Kidney epithelial cell (primary cell): Measurements from ENCODE around the gene MEPCE. TPM values are rescaled to one million over a fixed set of nuclear protein-coding genes. Genes with fewer than 3 reads are reported as not detected.
"Not testable (repeated sequence)": the region's sequence is repeated elsewhere in the genome, so short reads cannot be mapped to it uniquely, and the experiment has no call there.

Experiments
- DNase-seq: peaks from one replicate; pipeline ENCODE4 v3.0.0-alpha.2; 2010; ENCODE audit warnings: low read depth
- H3K27me3 ChIP-seq: 2 replicates; pipeline ENCODE4 v1.6.0; 2011; ENCODE audit warnings: low read length; ENCODE audit not compliant: control insufficient read depth, insufficient read depth
- H3K36me3 ChIP-seq: 2 replicates; pipeline ENCODE4 v1.5.1; 2011; ENCODE audit warnings: low read length; ENCODE audit not compliant: control insufficient read depth, insufficient read depth
- H3K4me3 ChIP-seq: 2 replicates; pipeline ENCODE4 v1.5.1; 2011; ENCODE audit warnings: low read depth, mild to moderate bottlenecking, control low read depth, low read length
- CTCF ChIP-seq: IDR thresholded peaks from 2 replicates; pipeline ENCODE4 v1.5.1; 2011; ENCODE audit warnings: mild to moderate bottlenecking, moderate library complexity, low read length, control low read depth, inconsistent platforms; ENCODE audit not compliant: insufficient read depth, poor library complexity, severe bottlenecking
- total RNA-seq: library from RNA; depleted of rRNA; stranded (reverse); fragments of >200 nt; gene quantifications from 2 replicates; pipeline ENCODE4 v1.2.3, GENCODE V29; 2015

The MEPCE gene
- total RNA-seq, 1 donor from 2014 or later: 29.7 TPM

- no peak for TF ChIP-seq CTCF
- H3K36me3 ChIP-seq: no peaks in the 10 kb centered on the region
- H3K27me3 ChIP-seq: no peaks in the 10 kb centered on the region
- H3K4me3 ChIP-seq: no peak overlapping the region
- no peak for DNase-seq
Observed at GRCh38 chr7:100441641-100442535, 12.3 kb downstream of the MEPCE start.

DNA sequence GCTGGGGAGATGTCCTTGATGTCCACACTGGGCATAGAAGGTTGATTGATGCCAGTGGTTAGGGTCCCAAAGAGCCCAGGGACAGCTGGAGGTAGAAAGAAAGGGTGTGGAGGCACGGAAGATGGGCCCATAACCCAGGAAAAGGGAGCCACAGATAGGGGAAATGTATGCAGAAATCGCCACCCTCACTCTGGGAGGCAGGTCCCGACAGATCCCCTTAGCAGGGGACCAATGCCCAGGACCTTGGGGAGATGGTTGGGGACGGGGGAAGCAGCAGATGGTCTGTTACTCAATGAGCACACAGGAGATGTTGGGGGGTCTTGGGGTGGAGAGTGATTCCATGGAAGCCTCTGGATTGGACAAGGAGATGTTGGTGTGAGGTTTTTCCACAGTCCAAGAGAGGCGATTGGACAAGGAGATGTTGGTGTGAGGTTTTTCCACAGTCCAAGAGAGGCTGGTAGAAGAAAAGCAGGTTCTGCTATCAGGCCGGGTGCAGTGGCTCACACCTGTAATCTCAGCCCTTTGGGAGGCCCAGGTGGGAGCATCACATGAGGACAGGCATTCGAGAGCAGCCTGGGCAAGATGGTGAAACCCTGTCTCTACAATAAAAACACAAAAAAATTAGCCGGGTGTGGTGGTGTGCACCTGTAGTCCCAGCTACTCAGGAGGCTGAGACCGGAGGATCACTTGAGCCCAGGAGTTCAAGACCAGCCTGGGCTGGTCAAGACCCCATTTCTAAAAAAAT, 13.6 kb downstream of the MEPCE start:
- Histone ChIP-seq H3K27me3 (no peaks in the 10 kb centered on the region), H3K4me3 (no peak overlapping the region), H3K36me3 (no peaks in the 10 kb centered on the region)
- TF ChIP-seq CTCF: no peak
- DNase-seq: no peak

DNA sequence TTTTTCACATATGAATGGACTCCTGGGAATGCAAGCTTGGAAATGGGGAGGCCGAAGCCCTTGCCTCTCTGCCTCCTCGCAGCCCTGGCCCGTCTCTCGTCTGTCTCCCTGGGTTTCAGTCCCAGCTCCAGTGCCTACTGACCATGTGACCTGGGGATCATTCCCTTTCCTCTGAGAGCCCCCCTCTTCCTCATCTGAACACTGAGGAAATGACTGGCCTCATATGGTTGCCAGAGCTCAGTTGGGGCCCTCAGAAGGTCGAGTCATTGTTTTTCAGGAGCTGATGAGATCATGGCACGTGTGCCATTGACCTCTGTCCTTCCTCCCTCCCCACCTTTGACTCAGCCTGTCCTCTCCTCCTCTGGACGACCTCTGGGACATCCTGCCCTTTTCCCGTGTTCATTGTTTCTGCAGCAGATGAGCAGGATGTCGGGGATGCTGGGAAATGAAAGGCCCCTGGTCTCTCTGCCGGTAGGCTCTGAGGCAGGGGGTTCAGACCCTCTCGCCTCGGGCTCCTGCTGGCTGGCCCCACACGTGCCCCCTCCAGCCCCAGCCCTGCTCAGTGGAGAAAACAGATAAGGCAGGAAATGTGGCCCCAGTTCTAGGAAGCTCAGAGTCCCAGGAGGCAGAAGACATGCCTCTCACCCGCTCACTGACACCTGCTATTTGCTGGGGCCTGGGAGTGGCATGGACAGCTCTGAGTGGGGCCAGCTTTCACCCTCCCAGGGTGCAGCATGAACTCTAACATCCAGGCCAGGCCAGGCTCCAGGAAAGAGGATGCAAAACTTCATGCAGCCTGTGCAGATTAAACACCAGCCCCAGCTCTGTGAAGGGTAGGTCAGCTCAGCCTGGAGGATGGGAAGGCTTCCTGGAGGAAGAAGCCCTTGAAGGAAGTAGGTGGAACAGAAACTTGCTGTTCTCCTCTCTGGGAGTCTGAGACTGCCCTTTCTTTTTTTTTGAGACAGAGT, 15.0 kb downstream of the MEPCE start:
- no peak for TF ChIP-seq CTCF
- H3K36me3 ChIP-seq: no peaks in the 10 kb centered on the region
- no peaks in the 10 kb centered on the region for H3K27me3 ChIP-seq
- DNase-seq: no peak
- no peak overlapping the region for H3K4me3 ChIP-seq

GRCh38 chr7:100446040-100446439, 16.4 kb downstream of the MEPCE start:
- Histone ChIP-seq H3K27me3 (no peaks in the 10 kb centered on the region), H3K4me3 (no peak overlapping the region), H3K36me3 (no peaks in the 10 kb centered on the region)
- DNase-seq: no peak
- no peak for TF ChIP-seq CTCF

GRCh38 chr7:100447363-100447762, 17.7 kb downstream of the MEPCE start:
- H3K36me3 ChIP-seq, H3K27me3 ChIP-seq, H3K4me3 ChIP-seq, DNase-seq: not testable (repeated sequence)
